ENCODE measurements around the gene CD83. TPM values are rescaled to one million over a fixed set of nuclear protein-coding genes. Genes with fewer than 3 reads are reported as not detected.
A peak's percentile ranks its signal among the peaks of the same experiment; 100 is the strongest.

Gene CD83
- total and polyA plus RNA-seq, 9 of the 15 experiments (the other 6 are each of a cell fraction or from before 2014, with no cell fraction given) = 2.5 to 4.1 (median 3.4) TPM

- ChIA-PET POLR2A (no interaction called here), CTCF (ENCODE audit: low intra/inter-chr PET ratio) (interaction anchor here (1.2 kb wide), 1 partner anchor 238 kb away, joined by 3 read pairs; no protein-coding TSS in a partner anchor)
- Histone ChIP-seq H3K9ac (ENCODE audit: insufficient read depth in 1 of 2, low read depth in 2 of 2, low read length in 2 of 2) (no peak overlapping the region), H3K9me1 (ENCODE audit: control insufficient read depth, insufficient read depth, low read length) (no peaks in the 10 kb centered on the region), H2AFZ (ENCODE audit: low read depth, low read length) (no peak overlapping the region), H3K4me3 (no peak overlapping the region), H3K27me3 (ENCODE audit: control insufficient read depth in 2 of 2, insufficient read depth in 2 of 2, low read length in 2 of 2) (peaks cover 18 to 39% of the 10 kb centered on the region in 2 experiments; a peak in 4 of 5 replicates), H3K4me2 (ENCODE audit: insufficient read depth, low read length) (no peak overlapping the region), H3K36me3 (ENCODE audit: control insufficient read depth, insufficient read depth, low read length) (no peaks in the 10 kb centered on the region), H3K9me3 (replicated peaks; ENCODE audit: control insufficient read depth, insufficient read depth, low read depth, low read length) (no peaks in the 10 kb centered on the region), H4K20me1 (replicated peaks; ENCODE audit: control insufficient read depth, insufficient read depth, low read length) (no peaks in the 10 kb centered on the region), H3K27ac (ENCODE audit: extremely low read depth, low read depth, low read length) (no peak overlapping the region), H3K4me1 (replicated peaks in 1 of 2; ENCODE audit: control insufficient read depth in 2 of 2, insufficient read depth in 2 of 2, low read length in 2 of 2) (peaks cover 0 to 3% of the 10 kb centered on the region in 2 experiments; a peak in 2 of 5 replicates), H3K79me2 (ENCODE audit: control insufficient read depth, insufficient read depth, low read length) (no peaks in the 10 kb centered on the region)
- FAIRE-seq (no peak), DNase-seq (ENCODE audit: extremely low read depth in 1 of 4, low spot score in 3 of 4) (no peak), ATAC-seq (peak; percentile 11; the same call in 1 of the 3 replicates)
- in situ Hi-C loops (cut with MboI) = loop anchor here (5.0 kb wide), 1 partner anchor 239 kb away; no protein-coding TSS in a partner anchor
- 21% methylated on average over 10 of the region's 10 CpGs for WGBS (ENCODE audit: insufficient coverage, low coverage, missing lambda C conversion rate)
- no TSS peak for BruUV-seq (replicated peaks)
- intact Hi-C loops (cut with micrococcal nuclease) = no loop called here
- TF ChIP-seq DDX20 (tag; IDR thresholded peaks at IDR 0.05; ENCODE audit: low read depth) (no peak), BCL6 (CRISPR knock-in tag; IDR thresholded peaks at IDR 0.05) (no peak), ZC3H8 (IDR thresholded peaks at IDR 0.05) (no peak), CCAR2 (IDR thresholded peaks at IDR 0.05; ENCODE audit: low read depth, low read length) (no peak), FOSL1 (tag; conservative IDR thresholded peaks at IDR 0.05) (no peak), CHD2 (IDR thresholded peaks at IDR 0.05; ENCODE audit: low read depth, low read length) (no peak), KAT8 (IDR thresholded peaks at IDR 0.05; ENCODE audit: low read depth) (no peak), ZNF57 (CRISPR knock-in tag; IDR thresholded peaks at IDR 0.05) (no peak), NCOA2 (IDR thresholded peaks at IDR 0.05; ENCODE audit: partially characterized antibody in 2 of 2) (no peak), XRCC3 (IDR thresholded peaks at IDR 0.05) (no peak), RFX7 (CRISPR knock-in tag; IDR thresholded peaks at IDR 0.05) (no peak), ZNF511 (CRISPR knock-in tag; IDR thresholded peaks at IDR 0.05) (no peak)
Measured at GRCh38 chr6:14146506-14147096, 29.0 kb downstream of the CD83 start.

Measured in K562 (cell line).